ENCODE data around the gene FAM114A1.

The FAM114A1 gene

GRCh38 chr4:38943343-38943742, 75.7 kb downstream of the FAM114A1 start:
- H3K27ac ChIP-seq (ENCODE audit: extremely low read depth, low read depth, low read length), result no peak overlapping the region
- POLR2A ChIA-PET, result interaction anchor here (0.6 kb wide), 1 partner anchor 52 kb away, joined by 5 read pairs; no protein-coding TSS in a partner anchor
- no peaks in the 10 kb centered on the region for H3K9me3 ChIP-seq (ENCODE audit: control insufficient read depth, insufficient read depth, low read depth, low read length)
- H3K36me3 ChIP-seq (ENCODE audit: control insufficient read depth in 2 of 2, insufficient read depth in 1 of 2, low read length in 2 of 2), result peaks cover 0 to 29% of the 10 kb centered on the region in 2 experiments; a peak in 1 of 3 replicates
- H3K4me3 ChIP-seq (ENCODE audit: low read depth, low read length), result no peak overlapping the region
- CTCF ChIA-PET, result interaction anchor here (0.6 kb wide), 1 partner anchor 190 kb away, joined by 5 read pairs; no protein-coding TSS in a partner anchor
- H3K4me1 ChIP-seq (ENCODE audit: control insufficient read depth, insufficient read depth, low read length), result no peaks in the 10 kb centered on the region
- TF ChIP-seq ZNF626 (tag by site-specific recombination; IDR thresholded peaks at IDR 0.05) (no peak), OVOL3 (tag by site-specific recombination; IDR thresholded peaks at IDR 0.05) (no peak), ZNF426 (tag by site-specific recombination; IDR thresholded peaks at IDR 0.05) (no peak), HOXA7 (CRISPR knock-in tag; IDR thresholded peaks at IDR 0.05; ENCODE audit: borderline replicate concordance) (no peak), ZBTB21 (tag by site-specific recombination; IDR thresholded peaks at IDR 0.05) (no peak), ZNF16 (tag by site-specific recombination; IDR thresholded peaks at IDR 0.05; ENCODE audit: low read depth) (no peak), FEZF1 (tag by site-specific recombination; IDR thresholded peaks at IDR 0.05) (no peak), ZNF670 (tag by site-specific recombination; IDR thresholded peaks at IDR 0.05; ENCODE audit: low read depth) (no peak), ZNF76 (tag by site-specific recombination; IDR thresholded peaks at IDR 0.05; ENCODE audit: borderline replicate concordance, low read depth) (no peak), REPIN1 (tag by site-specific recombination; IDR thresholded peaks at IDR 0.05; ENCODE audit: low read depth) (no peak), ZNF121 (tag by site-specific recombination; IDR thresholded peaks at IDR 0.05) (no peak), EGR2 (tag by site-specific recombination; IDR thresholded peaks at IDR 0.05; ENCODE audit: low read depth) (no peak), ZFHX2 (tag by site-specific recombination; conservative IDR thresholded peaks at IDR 0.05) (no peak), ZNF292 (tag by site-specific recombination; IDR thresholded peaks at IDR 0.05; ENCODE audit: borderline replicate concordance, low read depth) (no peak), ZBTB7A (tag by site-specific recombination; IDR thresholded peaks at IDR 0.05; ENCODE audit: low read depth) (no peak), TRIM28 (IDR thresholded peaks at IDR 0.05; ENCODE audit: borderline replicate concordance, low read length) (no peak)
- TF ChIP-seq, protein P1, sequence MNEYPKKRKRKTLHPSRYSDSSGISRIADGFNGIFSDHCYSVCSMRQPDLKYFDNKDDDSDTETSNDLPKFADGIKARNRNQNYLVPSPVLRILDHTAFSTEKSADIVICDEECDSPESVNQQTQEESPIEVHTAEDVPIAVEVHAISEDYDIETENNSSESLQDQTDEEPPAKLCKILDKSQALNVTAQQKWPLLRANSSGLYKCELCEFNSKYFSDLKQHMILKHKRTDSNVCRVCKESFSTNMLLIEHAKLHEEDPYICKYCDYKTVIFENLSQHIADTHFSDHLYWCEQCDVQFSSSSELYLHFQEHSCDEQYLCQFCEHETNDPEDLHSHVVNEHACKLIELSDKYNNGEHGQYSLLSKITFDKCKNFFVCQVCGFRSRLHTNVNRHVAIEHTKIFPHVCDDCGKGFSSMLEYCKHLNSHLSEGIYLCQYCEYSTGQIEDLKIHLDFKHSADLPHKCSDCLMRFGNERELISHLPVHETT (tag by site-specific recombination; IDR thresholded peaks at IDR 0.05), result no peak
- TF ChIP-seq, protein P2, sequence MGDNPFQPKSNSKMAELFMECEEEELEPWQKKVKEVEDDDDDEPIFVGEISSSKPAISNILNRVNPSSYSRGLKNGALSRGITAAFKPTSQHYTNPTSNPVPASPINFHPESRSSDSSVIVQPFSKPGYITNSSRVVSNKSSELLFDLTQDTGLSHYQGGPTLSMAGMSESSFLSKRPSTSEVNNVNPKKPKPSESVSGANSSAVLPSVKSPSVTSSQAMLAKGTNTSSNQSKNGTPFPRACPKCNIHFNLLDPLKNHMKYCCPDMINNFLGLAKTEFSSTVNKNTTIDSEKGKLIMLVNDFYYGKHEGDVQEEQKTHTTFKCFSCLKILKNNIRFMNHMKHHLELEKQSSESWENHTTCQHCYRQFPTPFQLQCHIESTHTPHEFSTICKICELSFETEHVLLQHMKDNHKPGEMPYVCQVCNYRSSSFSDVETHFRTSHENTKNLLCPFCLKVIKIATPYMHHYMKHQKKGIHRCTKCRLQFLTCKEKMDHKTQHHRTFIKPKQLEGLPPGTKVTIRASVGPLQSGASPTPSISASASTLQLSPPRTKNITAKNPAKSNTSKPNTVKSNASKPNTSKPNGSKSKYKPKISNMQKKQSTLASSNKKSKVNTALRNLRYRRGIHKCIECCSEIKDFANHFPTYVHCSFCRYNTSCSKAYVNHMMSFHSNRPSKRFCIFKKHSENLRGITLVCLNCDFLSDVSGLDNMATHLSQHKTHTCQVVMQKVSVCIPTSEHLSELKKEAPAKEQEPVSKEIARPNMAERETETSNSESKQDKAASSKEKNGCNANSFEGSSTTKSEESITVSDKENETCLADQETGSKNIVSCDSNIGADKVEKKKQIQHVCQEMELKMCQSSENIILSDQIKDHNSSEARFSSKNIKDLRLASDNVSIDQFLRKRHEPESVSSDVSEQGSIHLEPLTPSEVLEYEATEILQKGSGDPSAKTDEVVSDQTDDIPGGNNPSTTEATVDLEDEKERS (tag by site-specific recombination; IDR thresholded peaks at IDR 0.05), result no peak
- TF ChIP-seq, protein P3, sequence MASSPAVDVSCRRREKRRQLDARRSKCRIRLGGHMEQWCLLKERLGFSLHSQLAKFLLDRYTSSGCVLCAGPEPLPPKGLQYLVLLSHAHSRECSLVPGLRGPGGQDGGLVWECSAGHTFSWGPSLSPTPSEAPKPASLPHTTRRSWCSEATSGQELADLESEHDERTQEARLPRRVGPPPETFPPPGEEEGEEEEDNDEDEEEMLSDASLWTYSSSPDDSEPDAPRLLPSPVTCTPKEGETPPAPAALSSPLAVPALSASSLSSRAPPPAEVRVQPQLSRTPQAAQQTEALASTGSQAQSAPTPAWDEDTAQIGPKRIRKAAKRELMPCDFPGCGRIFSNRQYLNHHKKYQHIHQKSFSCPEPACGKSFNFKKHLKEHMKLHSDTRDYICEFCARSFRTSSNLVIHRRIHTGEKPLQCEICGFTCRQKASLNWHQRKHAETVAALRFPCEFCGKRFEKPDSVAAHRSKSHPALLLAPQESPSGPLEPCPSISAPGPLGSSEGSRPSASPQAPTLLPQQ (tag by site-specific recombination; IDR thresholded peaks at IDR 0.05), result no peak

DNA sequence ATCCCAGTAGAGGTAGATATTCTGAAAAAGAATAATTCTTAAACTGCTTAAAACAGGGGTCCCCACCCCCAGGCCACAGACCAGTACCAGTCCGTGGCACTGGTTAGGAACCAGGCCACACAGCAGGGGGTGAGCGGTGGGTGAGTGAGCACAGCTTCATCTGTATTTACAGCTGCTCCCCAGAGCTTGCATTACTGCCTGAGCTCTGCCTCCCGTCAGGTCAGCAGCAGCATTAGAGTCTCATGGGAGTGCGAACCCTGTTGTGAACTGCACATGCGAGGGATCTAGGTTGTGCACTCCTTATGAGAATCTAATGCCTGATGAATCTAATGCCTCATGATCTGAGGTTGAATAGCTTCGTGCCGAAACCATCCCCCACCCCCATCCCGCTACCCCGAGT, 76.8 kb downstream of the FAM114A1 start:
- ChIA-PET CTCF (no interaction called here), POLR2A (no interaction called here)
- Histone ChIP-seq H3K4me3 (ENCODE audit: low read depth, low read length) (no peak overlapping the region), H3K4me1 (ENCODE audit: control insufficient read depth, insufficient read depth, low read length) (no peaks in the 10 kb centered on the region), H3K27ac (ENCODE audit: extremely low read depth, low read depth, low read length) (no peak overlapping the region), H3K9me3 (ENCODE audit: control insufficient read depth, insufficient read depth, low read depth, low read length) (no peaks in the 10 kb centered on the region), H3K36me3 (ENCODE audit: control insufficient read depth in 2 of 2, insufficient read depth in 1 of 2, low read length in 2 of 2) (peaks cover 0 to 20% of the 10 kb centered on the region in 2 experiments; a peak in 1 of 3 replicates)
- TF ChIP-seq TCF7L2 (IDR thresholded peaks at IDR 0.05; ENCODE audit: borderline replicate concordance, low read depth, low read length) (no peak), ZBTB6 (tag by site-specific recombination; IDR thresholded peaks at IDR 0.05) (no peak), ZNF121 (tag by site-specific recombination; IDR thresholded peaks at IDR 0.05) (no peak), EGR2 (tag by site-specific recombination; IDR thresholded peaks at IDR 0.05; ENCODE audit: low read depth) (no peak), ZNF660 (tag by site-specific recombination; IDR thresholded peaks at IDR 0.05) (no peak), SCRT1 (tag by site-specific recombination; IDR thresholded peaks at IDR 0.05; ENCODE audit: borderline replicate concordance) (no peak), ZNF155 (tag by site-specific recombination; IDR thresholded peaks at IDR 0.05) (no peak), OSR2 (tag by site-specific recombination; IDR thresholded peaks at IDR 0.05) (no peak), ZNF449 (tag by site-specific recombination; IDR thresholded peaks at IDR 0.05) (no peak), ZNF114 (tag by site-specific recombination; IDR thresholded peaks at IDR 0.05) (no peak), ZNF571 (tag by site-specific recombination; IDR thresholded peaks at IDR 0.05) (no peak), ZNF366 (tag by site-specific recombination; conservative IDR thresholded peaks at IDR 0.05) (no peak)

Measured in HEK293 (cell line).